H1 (cell line): ENCODE data around the gene PRCD. TPM values are rescaled to one million over a fixed set of nuclear protein-coding genes. Genes with fewer than 3 reads are reported as not detected.
A peak's percentile ranks its signal among the peaks of the same experiment; 100 is the strongest.

Experiments used
- ATF2 ChIP-seq: IDR thresholded peaks from 2 replicates; pipeline ENCODE4 v1.6.1; 2012; ENCODE audit warnings: low read length, inconsistent platforms
- BACH1 ChIP-seq: IDR thresholded peaks from 2 replicates; pipeline ENCODE4 v1.6.1; 2012; ENCODE audit warnings: low read length, improper control_type of control experiment
- BRCA1 ChIP-seq: IDR thresholded peaks from 2 replicates; pipeline ENCODE4 v1.6.1; 2012; ENCODE audit warnings: low read depth, low read length, improper control_type of control experiment
- CBX8 ChIP-seq: fragments of 300-800, 300-1000 bp; sonication (generic); IDR thresholded peaks from 2 replicates; pipeline ENCODE4 v1.7.1; 2016; ENCODE audit warnings: low read depth, low read length, borderline replicate concordance
- CHD1 ChIP-seq: IDR thresholded peaks from 2 replicates; pipeline ENCODE4 v1.6.1; 2012; ENCODE audit warnings: low read depth, low read length, improper control_type of control experiment
- FOSL1 ChIP-seq: IDR thresholded peaks from 2 replicates; pipeline ENCODE4 v1.6.1; 2011; ENCODE audit warnings: mild to moderate bottlenecking, low read depth, low read length, moderate library complexity; ENCODE audit not compliant: insufficient read depth
- GABPA ChIP-seq: IDR thresholded peaks from 2 replicates; pipeline ENCODE4 v1.6.1; 2011; ENCODE audit warnings: mild to moderate bottlenecking, low read length, moderate library complexity, borderline replicate concordance; ENCODE audit not compliant: insufficient read depth
- HDAC6 ChIP-seq: IDR thresholded peaks from one replicate; pipeline ENCODE4 v1.7.1; 2012; ENCODE audit warnings: low read depth, mild to moderate bottlenecking, inconsistent platforms, low read length, moderate library complexity
- JUN ChIP-seq: IDR thresholded peaks from 2 replicates; pipeline ENCODE4 v1.6.1; 2011; ENCODE audit warnings: low read depth, mild to moderate bottlenecking, improper control_type of control experiment, low read length
- KDM4A ChIP-seq: IDR thresholded peaks from one replicate; pipeline ENCODE4 v1.7.1; 2012; ENCODE audit warnings: low read depth, mild to moderate bottlenecking, moderate library complexity, low read length, inconsistent platforms; ENCODE audit not compliant: severe bottlenecking
- SP2 ChIP-seq: IDR thresholded peaks from 2 replicates; pipeline ENCODE4 v1.6.1; 2012; ENCODE audit warnings: mild to moderate bottlenecking, low read length, inconsistent platforms
- SUZ12 ChIP-seq: fragments of 200-600 bp; sonication (generic); IDR thresholded peaks from 2 replicates; pipeline ENCODE4 v1.6.1; 2012; ENCODE audit warnings: mild to moderate bottlenecking, inconsistent platforms, low read length, moderate library complexity, mixed read lengths
- TAF1 ChIP-seq: IDR thresholded peaks from 2 replicates; pipeline ENCODE4 v1.6.1; 2011; ENCODE audit warnings: mild to moderate bottlenecking, low read depth, low read length
- TBP ChIP-seq: IDR thresholded peaks from 2 replicates; pipeline ENCODE4 v1.6.1; 2011; ENCODE audit warnings: low read depth, low read length, improper control_type of control experiment
- ZNF274 ChIP-seq: IDR thresholded peaks from 2 replicates; pipeline ENCODE4 v1.7.0; 2012; ENCODE audit warnings: low read length, borderline replicate concordance; ENCODE audit errors: extremely low read depth
- polyA plus RNA-seq, 7 experiments: library from polyadenylated mRNA; depleted of rRNA in 3 of 7; stranded (reverse) in 5 of 7; unstranded in 2 of 7; fragments of >200 nt in 5 of 7; fragments of 200-250 nt in 2 of 7; gene quantifications; 1 replicate in 5 of 7; 2 replicates in 1 of 7; 4 replicates in 1 of 7; pipeline versions ENCODE4 v1.2.1 to v1.2.3, GENCODE V29; 2011 to 2013; ENCODE audit warnings: missing spikeins in 2 of 7, mixed read lengths in 2 of 7
- total RNA-seq: library from RNA; stranded (reverse); fragmentation: NEBNext Ultra II Directional; extraction: Animal tissue kit (Norgen Biotek cat#: 25700); gene quantifications from 2 replicates; pipeline ENCODE4 v1.2.1, GENCODE V29; 2021
- TF ChIP-seq, protein P1 (sequence below): IDR thresholded peaks from 2 replicates; pipeline ENCODE4 v1.6.1; 2012; ENCODE audit warnings: inconsistent platforms

PRCD gene
- total and polyA plus RNA-seq, 2 of the 8 experiments (the other 6 are each of a cell fraction or from before 2014, with no cell fraction given), result 0.77 to 2.1 TPM

DNA sequence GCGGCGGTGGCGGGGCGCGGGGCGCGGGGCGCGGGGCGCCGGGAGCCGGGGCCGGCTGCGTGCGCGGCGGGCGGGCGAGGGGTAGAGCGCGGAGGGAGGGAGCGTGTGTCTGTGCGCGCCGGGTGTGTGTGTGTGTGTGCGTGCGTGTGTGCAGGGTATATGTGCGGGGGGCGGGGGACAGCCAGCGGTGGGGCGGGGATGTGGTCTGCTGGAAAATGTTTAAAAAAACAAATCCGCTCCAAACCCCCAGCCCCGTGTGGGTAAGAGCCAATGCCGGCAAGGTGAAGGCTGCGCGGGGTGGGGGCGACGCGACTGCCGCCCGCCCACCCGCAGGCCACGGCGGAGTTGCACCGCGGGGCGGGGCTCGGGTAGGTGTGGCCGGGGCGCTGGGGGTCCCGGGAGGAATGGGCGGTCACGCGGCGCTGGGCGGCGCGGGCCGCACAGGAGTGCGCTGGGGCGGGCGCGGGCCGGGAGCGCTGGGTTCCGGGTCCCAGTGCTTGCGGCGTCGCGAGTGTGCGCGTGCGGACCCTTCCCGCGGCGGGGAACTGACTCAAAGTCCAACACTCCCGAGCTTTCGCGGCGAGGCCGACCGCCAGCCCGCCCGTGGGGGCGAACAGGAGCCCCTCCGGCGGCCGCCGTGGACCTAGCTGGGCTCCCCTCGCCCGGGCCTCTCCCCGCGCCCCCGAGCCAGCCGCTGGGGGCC lies 2.1 kb upstream of the PRCD start, which contains the start of gene CYGB (continued):
- TF ChIP-seq TBP (no peak), ZNF274 (no peak), CBX8 (no peak), CHD1 (no peak), TAF1 (no peak), HDAC6 (no peak), ATF2 (no peak), BRCA1 (no peak), GABPA (no peak), SUZ12 (peak; percentile 63; the same call in 1 of the 2 replicates), FOSL1 (no peak), BACH1 (no peak), SP2 (no peak), KDM4A (peak; percentile 93), JUN (no peak)
- TF ChIP-seq, protein P1, sequence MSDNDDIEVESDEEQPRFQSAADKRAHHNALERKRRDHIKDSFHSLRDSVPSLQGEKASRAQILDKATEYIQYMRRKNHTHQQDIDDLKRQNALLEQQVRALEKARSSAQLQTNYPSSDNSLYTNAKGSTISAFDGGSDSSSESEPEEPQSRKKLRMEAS, result no peak
- TF ChIP-seq, all 59 proteins: peak for 4
